Measurements from ENCODE around the gene KIF19. TPM values are rescaled to one million over a fixed set of nuclear protein-coding genes. Genes with fewer than 3 reads are reported as not detected.
"Not testable (repeated sequence)": the region's sequence is repeated elsewhere in the genome, so short reads cannot be mapped to it uniquely, and the experiment has no call there.

Gene KIF19
- total RNA-seq, 1 donor from 2014 or later, result not detected

GRCh38 chr17:74403512-74404137 lies 77.6 kb downstream of the KIF19 start:
- Histone ChIP-seq H3K27me3 (ENCODE audit: control insufficient read depth, insufficient read depth, low read length) (peaks cover 9% of the 10 kb centered on the region), H3K4me3 (ENCODE audit: low read depth, low read length) (no peak overlapping the region), H3K36me3 (ENCODE audit: control insufficient read depth, insufficient read depth, low read length) (no peaks in the 10 kb centered on the region)
- no peak for DNase-seq (ENCODE audit: low read depth)
- TF ChIP-seq CTCF (IDR thresholded peaks at IDR 0.05; ENCODE audit: insufficient read depth, low read length, poor library complexity, severe bottlenecking), result no peak

- Histone ChIP-seq H3K4me3 (ENCODE audit: low read depth, low read length) (no peak overlapping the region), H3K27me3 (ENCODE audit: control insufficient read depth, insufficient read depth, low read length) (peaks cover 9% of the 10 kb centered on the region), H3K36me3 (ENCODE audit: control insufficient read depth, insufficient read depth, low read length) (no peaks in the 10 kb centered on the region)
- TF ChIP-seq CTCF (IDR thresholded peaks at IDR 0.05; ENCODE audit: insufficient read depth, low read length, poor library complexity, severe bottlenecking), result no peak
- no peak for DNase-seq (ENCODE audit: low read depth)
Observed at GRCh38 chr17:74404218-74404617, 78.2 kb downstream of the KIF19 start.

- DNase-seq (ENCODE audit: low read depth), result no peak
- Histone ChIP-seq H3K36me3 (ENCODE audit: control insufficient read depth, insufficient read depth, low read length) (no peaks in the 10 kb centered on the region), H3K4me3 (ENCODE audit: low read depth, low read length) (no peak overlapping the region), H3K27me3 (ENCODE audit: control insufficient read depth, insufficient read depth, low read length) (peaks cover 9% of the 10 kb centered on the region)
- TF ChIP-seq CTCF (IDR thresholded peaks at IDR 0.05; ENCODE audit: insufficient read depth, low read length, poor library complexity, severe bottlenecking), result no peak
Observed at GRCh38 chr17:74404789-74405188, 78.8 kb downstream of the KIF19 start.

GRCh38 chr17:74405311-74405710 lies 79.3 kb downstream of the KIF19 start:
- DNase-seq (ENCODE audit: low read depth); H3K36me3 ChIP-seq (ENCODE audit: control insufficient read depth, insufficient read depth, low read length); H3K27me3 ChIP-seq (ENCODE audit: control insufficient read depth, insufficient read depth, low read length); H3K4me3 ChIP-seq (ENCODE audit: low read depth, low read length): not testable (repeated sequence)

Other genes with a start within 250 kb of the KIF19 start
- 487 and 584 TPM in 2 replicates for gene RPL38, start 122.5 kb upstream of the KIF19 start, total RNA-seq
- 1.1 and 1.8 TPM in 2 replicates for gene TTYH2, start 112.7 kb upstream of the KIF19 start, total RNA-seq
- gene DNAI2, start 52.0 kb upstream of the KIF19 start, total RNA-seq, result not detected in 2 replicates
- gene BTBD17, start 35.6 kb downstream of the KIF19 start, total RNA-seq, result not detected in 2 replicates
- gene GPR142, start 41.3 kb downstream of the KIF19 start, total RNA-seq, result not detected in 2 replicates
- 74.7 and 80.3 TPM in 2 replicates for gene GPRC5C, start 105.9 kb downstream of the KIF19 start, total RNA-seq
- gene CD300A, start 140.4 kb downstream of the KIF19 start, total RNA-seq, result not detected in 2 replicates
- 0.07 TPM in 1 of 2 replicates, not detected in the other for gene CD300LB, start 205.2 kb downstream of the KIF19 start, total RNA-seq
- gene CD300C, start 219.9 kb downstream of the KIF19 start, total RNA-seq, result 0.21 TPM in 1 of 2 replicates, not detected in the other
- gene CD300H, start 241.3 kb downstream of the KIF19 start, total RNA-seq, result not detected in 2 replicates

Data from kidney epithelial cell (primary cell).